Measurements from ENCODE around the gene RHBDF2. TPM values are rescaled to one million over a fixed set of nuclear protein-coding genes. Genes with fewer than 3 reads are reported as not detected.
"Not testable (repeated sequence)": the region's sequence is repeated elsewhere in the genome, so short reads cannot be mapped to it uniquely, and the experiment has no call there.

Gene RHBDF2
- total and polyA plus RNA-seq, 4 donors = 2.6 to 45.0 (median 21.0) TPM

- ATAC-seq (ENCODE audit: low FRiP score); H3K36me3 ChIP-seq (ENCODE audit: control insufficient read depth in 1 of 2, insufficient read depth in 2 of 2, low read length in 1 of 2); H3K27me3 ChIP-seq (ENCODE audit: control insufficient read depth in 1 of 2, insufficient read depth in 2 of 2, low read length in 1 of 2); H3K9me3 ChIP-seq (ENCODE audit: control insufficient read depth, low read length); H3K4me1 ChIP-seq (ENCODE audit: control insufficient read depth in 1 of 2, insufficient read depth in 2 of 2, low read length in 2 of 2); H3K27ac ChIP-seq (ENCODE audit: low read depth in 1 of 2, low read length in 2 of 2); DNase-seq; H3K4me3 ChIP-seq (ENCODE audit: low read length in 2 of 2): not testable (repeated sequence)
- WGBS, 2 donors = 90 to 92% methylated on average over 10 of the region's 10 CpGs
- intact Hi-C loops (cut with DNase I) = loop anchor here (2.0 to 10.0 kb wide), 4 partner anchors 36 to 193 kb away; partner anchors contain the start of gene MXRA7 (in 2 of the 2)
Measured at GRCh38 chr17:76521683-76522082, 20.5 kb upstream of the RHBDF2 start.

- H3K27ac ChIP-seq (ENCODE audit: low read depth in 1 of 2, low read length in 2 of 2) = no peak overlapping the region
- no peaks in the 10 kb centered on the region for H3K27me3 ChIP-seq (ENCODE audit: control insufficient read depth in 1 of 2, insufficient read depth in 2 of 2, low read length in 1 of 2)
- no peaks in the 10 kb centered on the region for H3K9me3 ChIP-seq (ENCODE audit: control insufficient read depth, low read length)
- WGBS, 2 donors = 89% methylated on average over 7 of the region's 7 CpGs
- H3K4me3 ChIP-seq (ENCODE audit: low read length in 2 of 2) = no peak overlapping the region
- ATAC-seq (ENCODE audit: low FRiP score) (no peak), DNase-seq (no peak)
- H3K4me1 ChIP-seq (ENCODE audit: control insufficient read depth in 1 of 2, insufficient read depth in 2 of 2, low read length in 2 of 2) = no peaks in the 10 kb centered on the region
- H3K36me3 ChIP-seq (ENCODE audit: control insufficient read depth in 1 of 2, insufficient read depth in 2 of 2, low read length in 1 of 2) = no peaks in the 10 kb centered on the region
- intact Hi-C loops (cut with DNase I) = loop anchor here (5.0 to 10.0 kb wide), 3 partner anchors 36 to 194 kb away; partner anchors contain the start of gene MXRA7 (in 2 of the 2)
Measured at GRCh38 chr17:76521262-76521661, 20.0 kb upstream of the RHBDF2 start.

GRCh38 chr17:76519048-76519966, 18.1 kb upstream of the RHBDF2 start:
- no peaks in the 10 kb centered on the region for H3K36me3 ChIP-seq (ENCODE audit: control insufficient read depth in 1 of 2, insufficient read depth in 2 of 2, low read length in 1 of 2)
- intact Hi-C loops (cut with DNase I) = no loop called here
- no peaks in the 10 kb centered on the region for H3K9me3 ChIP-seq (ENCODE audit: control insufficient read depth, low read length)
- no peak overlapping the region for H3K4me3 ChIP-seq (ENCODE audit: low read length in 2 of 2)
- no peaks in the 10 kb centered on the region for H3K4me1 ChIP-seq (ENCODE audit: control insufficient read depth in 1 of 2, insufficient read depth in 2 of 2, low read length in 2 of 2)
- no peak overlapping the region for H3K27ac ChIP-seq (ENCODE audit: low read depth in 1 of 2, low read length in 2 of 2)
- WGBS, 2 donors = 68 to 72% methylated on average over 15 of the region's 15 CpGs
- H3K27me3 ChIP-seq (ENCODE audit: control insufficient read depth in 1 of 2, insufficient read depth in 2 of 2, low read length in 1 of 2) = no peaks in the 10 kb centered on the region
- no peak for ATAC-seq (ENCODE audit: low FRiP score)
- DNase-seq = no peak

GRCh38 chr17:76517638-76518038, 16.4 kb upstream of the RHBDF2 start:
- Histone ChIP-seq H3K36me3 (ENCODE audit: control insufficient read depth in 1 of 2, insufficient read depth in 2 of 2, low read length in 1 of 2) (no peaks in the 10 kb centered on the region), H3K4me3 (ENCODE audit: low read length in 2 of 2) (no peak overlapping the region), H3K9me3 (ENCODE audit: control insufficient read depth, low read length) (no peaks in the 10 kb centered on the region), H3K27me3 (ENCODE audit: control insufficient read depth in 1 of 2, insufficient read depth in 2 of 2, low read length in 1 of 2) (no peaks in the 10 kb centered on the region), H3K27ac (ENCODE audit: low read depth in 1 of 2, low read length in 2 of 2) (no peak overlapping the region), H3K4me1 (ENCODE audit: control insufficient read depth in 1 of 2, insufficient read depth in 2 of 2, low read length in 2 of 2) (no peaks in the 10 kb centered on the region)
- 89 to 94% methylated on average over 11 of the region's 11 CpGs for WGBS, 2 donors
- DNase-seq = no peak
- no peak for ATAC-seq (ENCODE audit: low FRiP score)
- intact Hi-C loops (cut with DNase I) = no loop called here

- no peak overlapping the region for H3K27ac ChIP-seq (ENCODE audit: low read depth in 1 of 2, low read length in 2 of 2)
- 11 to 14% methylated on average over 22 of the region's 22 CpGs for WGBS, 2 donors
- intact Hi-C loops (cut with DNase I) = no loop called here
- no peaks in the 10 kb centered on the region for H3K4me1 ChIP-seq (ENCODE audit: control insufficient read depth in 1 of 2, insufficient read depth in 2 of 2, low read length in 2 of 2)
- H3K9me3 ChIP-seq (ENCODE audit: control insufficient read depth, low read length) = no peaks in the 10 kb centered on the region
- DNase-seq (peak; percentile 90 to 91), ATAC-seq (ENCODE audit: low FRiP score) (peak; percentile 83)
- no peak overlapping the region for H3K4me3 ChIP-seq (ENCODE audit: low read length in 2 of 2)
- H3K36me3 ChIP-seq (ENCODE audit: control insufficient read depth in 1 of 2, insufficient read depth in 2 of 2, low read length in 1 of 2) = no peaks in the 10 kb centered on the region
- H3K27me3 ChIP-seq (ENCODE audit: control insufficient read depth in 1 of 2, insufficient read depth in 2 of 2, low read length in 1 of 2) = no peaks in the 10 kb centered on the region
Measured at GRCh38 chr17:76515274-76515949, 14.2 kb upstream of the RHBDF2 start.

GRCh38 chr17:76514355-76514754, 13.1 kb upstream of the RHBDF2 start:
- intact Hi-C loops (cut with DNase I); H3K27me3 ChIP-seq (ENCODE audit: control insufficient read depth in 1 of 2, insufficient read depth in 2 of 2, low read length in 1 of 2); DNase-seq; H3K27ac ChIP-seq (ENCODE audit: low read depth in 1 of 2, low read length in 2 of 2); H3K9me3 ChIP-seq (ENCODE audit: control insufficient read depth, low read length); ATAC-seq (ENCODE audit: low FRiP score); H3K4me3 ChIP-seq (ENCODE audit: low read length in 2 of 2); H3K36me3 ChIP-seq (ENCODE audit: control insufficient read depth in 1 of 2, insufficient read depth in 2 of 2, low read length in 1 of 2); H3K4me1 ChIP-seq (ENCODE audit: control insufficient read depth in 1 of 2, insufficient read depth in 2 of 2, low read length in 2 of 2): not testable (repeated sequence)
- 97 to 98% methylated on average over 6 of the region's 6 CpGs for WGBS, 2 donors

DNA sequence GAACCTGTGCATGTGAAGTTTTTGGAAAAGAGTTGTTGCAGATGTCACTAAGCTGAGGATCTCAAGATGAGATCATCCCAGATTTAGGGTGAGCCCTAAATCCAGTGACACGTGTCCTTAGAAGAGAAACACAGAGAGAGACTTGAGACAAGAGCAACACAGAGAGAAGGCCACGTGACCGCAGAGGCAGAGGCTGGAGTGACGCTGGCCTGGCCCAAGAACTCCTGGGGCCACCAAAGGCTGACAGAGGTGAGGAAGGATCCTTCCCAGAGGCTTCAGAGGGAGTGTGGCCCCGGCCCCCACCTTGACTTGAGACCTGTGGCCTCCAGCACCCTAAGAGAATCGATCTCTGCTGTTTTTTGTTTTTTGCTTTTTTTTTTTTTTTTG, 12.1 kb upstream of the RHBDF2 start:
- ATAC-seq (ENCODE audit: low FRiP score) = no peak

DNA sequence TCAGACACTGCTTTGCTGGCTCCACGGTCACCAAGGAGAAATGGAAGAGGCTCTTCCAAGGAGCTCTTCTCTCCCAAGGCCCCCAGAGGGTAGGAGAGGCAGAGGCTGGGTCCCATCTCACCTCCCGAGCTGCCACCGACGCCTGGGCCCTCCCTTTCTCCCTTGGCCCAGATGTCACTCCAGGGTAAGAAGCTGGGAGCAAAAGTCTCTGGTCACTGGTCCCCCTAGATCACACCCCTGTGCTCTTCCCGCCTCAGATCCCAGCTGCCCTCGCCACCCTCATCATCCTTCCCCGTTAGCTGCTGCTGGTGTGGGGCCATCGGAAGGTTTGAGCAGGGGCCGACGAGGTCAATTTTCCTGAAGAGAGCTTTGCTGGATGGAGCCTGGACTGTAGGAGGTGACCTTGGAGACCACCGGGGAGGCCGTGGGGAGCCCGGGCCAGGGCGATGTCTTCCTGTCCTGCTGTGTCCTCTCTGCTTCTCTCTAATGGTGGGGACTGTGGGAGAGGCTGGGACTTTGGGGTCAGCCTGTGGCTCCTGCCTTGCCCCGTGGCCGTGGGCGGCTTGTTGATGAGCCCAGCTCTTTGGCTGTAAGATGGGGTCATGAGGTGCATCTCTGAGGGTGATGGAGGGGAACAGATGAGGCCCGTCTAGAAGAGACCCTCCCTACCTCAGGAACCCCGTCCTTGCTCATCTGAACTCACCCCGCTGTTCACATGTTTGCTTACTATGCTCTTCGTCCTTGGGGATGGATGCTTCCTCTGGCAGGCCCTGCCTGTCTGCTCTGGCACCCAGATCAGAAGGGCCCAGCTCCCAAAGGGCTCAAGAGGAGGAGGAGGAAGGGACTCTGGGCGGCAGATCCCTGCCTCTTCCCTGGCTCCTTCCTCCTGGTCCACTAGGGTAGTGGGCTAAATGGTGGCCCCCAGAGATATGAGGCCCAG, 11.4 kb upstream of the RHBDF2 start:
- WGBS, 2 donors = 86 to 91% methylated on average over 22 of the region's 22 CpGs
- intact Hi-C loops (cut with DNase I) = no loop called here
- no peaks in the 10 kb centered on the region for H3K4me1 ChIP-seq (ENCODE audit: control insufficient read depth in 1 of 2, insufficient read depth in 2 of 2, low read length in 2 of 2)
- DNase-seq (no peak), ATAC-seq (ENCODE audit: low FRiP score) (no peak)
- H3K4me3 ChIP-seq (ENCODE audit: low read length in 2 of 2) = no peak overlapping the region
- no peaks in the 10 kb centered on the region for H3K9me3 ChIP-seq (ENCODE audit: control insufficient read depth, low read length)
- H3K36me3 ChIP-seq (ENCODE audit: control insufficient read depth in 1 of 2, insufficient read depth in 2 of 2, low read length in 1 of 2) = no peaks in the 10 kb centered on the region
- H3K27ac ChIP-seq (ENCODE audit: low read depth in 1 of 2, low read length in 2 of 2) = no peak overlapping the region
- no peaks in the 10 kb centered on the region for H3K27me3 ChIP-seq (ENCODE audit: control insufficient read depth in 1 of 2, insufficient read depth in 2 of 2, low read length in 1 of 2)

More for the DNA sequence above, 12.1 kb upstream of the RHBDF2 start:
- Histone ChIP-seq H3K36me3 (ENCODE audit: control insufficient read depth in 1 of 2, insufficient read depth in 2 of 2, low read length in 1 of 2) (no peaks in the 10 kb centered on the region), H3K27me3 (ENCODE audit: control insufficient read depth in 1 of 2, insufficient read depth in 2 of 2, low read length in 1 of 2) (no peaks in the 10 kb centered on the region), H3K9me3 (ENCODE audit: control insufficient read depth, low read length) (no peaks in the 10 kb centered on the region), H3K4me1 (ENCODE audit: control insufficient read depth in 1 of 2, insufficient read depth in 2 of 2, low read length in 2 of 2) (no peaks in the 10 kb centered on the region), H3K4me3 (ENCODE audit: low read length in 2 of 2) (no peak overlapping the region), H3K27ac (ENCODE audit: low read depth in 1 of 2, low read length in 2 of 2) (no peak overlapping the region)
- intact Hi-C loops (cut with DNase I) = no loop called here
- no peak for DNase-seq
- 77 to 78% methylated on average over 6 of the region's 6 CpGs for WGBS, 2 donors
